OCI-LY7 (cell line): ENCODE data around the gene ATPAF2. TPM values are rescaled to one million over a fixed set of nuclear protein-coding genes. Genes with fewer than 3 reads are reported as not detected.

Experiments
- BruUV-seq: library from RNA; stranded (reverse); fragments of 400-500 nt; replicated peaks from 2 replicates; lab custom pipeline; 2021; lab: Mats Ljungman, UMichigan
- CTCF ChIA-PET: fragments of 300-600 bp; sonication (Branson Sonifier 250); formaldehyde crosslinking; loops from one replicate; lab custom pipeline; 2022; ENCODE audit warnings: antibody characterized with exemption; ENCODE audit not compliant: unreplicated experiment; lab: Charles Lee
- POLR2A ChIA-PET: fragments of 300-600 bp; sonication (Branson Sonifier 250); formaldehyde crosslinking; loops from one replicate; lab custom pipeline; 2022; ENCODE audit warnings: antibody characterized with exemption; lab: Charles Lee
- DNase-seq: peaks from one replicate; pipeline ENCODE4 v3.0.0-alpha.2; 2015; ENCODE audit warnings: low spot score
- H2AFZ ChIP-seq: fragments of 200-600 bp; sonication (generic), shearing (Covaris generic); 2 replicates; pipeline ENCODE4 v1.6.1; 2014; ENCODE audit warnings: mild to moderate bottlenecking, antibody characterized with exemption, low read length, moderate library complexity
- H3K27ac ChIP-seq: fragments of 200-600 bp; sonication (generic); 2 replicates; pipeline ENCODE4 v1.5.1; 2014; ENCODE audit warnings: mixed run types, low read depth, mild to moderate bottlenecking, moderate library complexity, low read length, inconsistent platforms; ENCODE audit not compliant: poor library complexity, severe bottlenecking
- H3K36me3 ChIP-seq: fragments of 200-600 bp; sonication (generic); 2 replicates; pipeline ENCODE4 v1.6.1; 2014; ENCODE audit warnings: mild to moderate bottlenecking, antibody characterized with exemption, low read length, moderate library complexity, mixed read lengths; ENCODE audit not compliant: insufficient read depth
- H3K4me1 ChIP-seq: fragments of 200-600 bp; sonication (generic); 2 replicates; pipeline ENCODE4 v1.5.1; 2014; ENCODE audit warnings: mild to moderate bottlenecking, low read length; ENCODE audit not compliant: insufficient read depth, poor library complexity, severe bottlenecking
- H3K4me2 ChIP-seq: fragments of 200-600 bp; sonication (generic); 2 replicates; pipeline ENCODE4 v1.6.1; 2014; ENCODE audit warnings: mild to moderate bottlenecking, low read length
- H3K4me3 ChIP-seq: fragments of 200-600 bp; sonication (generic); 2 replicates; pipeline ENCODE4 v1.5.1; 2014; ENCODE audit warnings: mild to moderate bottlenecking, low read depth, low read length; ENCODE audit not compliant: poor library complexity, severe bottlenecking
- H3K79me2 ChIP-seq: fragments of 200-600 bp; sonication (generic); 2 replicates; pipeline ENCODE4 v1.6.1; 2016; ENCODE audit warnings: low read depth, mild to moderate bottlenecking, low read length, moderate library complexity, mixed read lengths; ENCODE audit not compliant: insufficient read depth
- H3K9me2 ChIP-seq: fragments of 200-600 bp; sonication (generic); 2 replicates; pipeline ENCODE4 v1.6.1; 2016; ENCODE audit warnings: mild to moderate bottlenecking, low read length, mixed read lengths; ENCODE audit not compliant: insufficient read depth
- H3K9me3 ChIP-seq: fragments of 200-600 bp; sonication (generic); 2 replicates; pipeline ENCODE4 v1.6.1; 2014; ENCODE audit warnings: mild to moderate bottlenecking, mixed run types, low read length, mixed read lengths
- H4K20me1 ChIP-seq: fragments of 200-600 bp; sonication (generic); 2 replicates; pipeline ENCODE4 v1.6.1; 2014; ENCODE audit warnings: mild to moderate bottlenecking, antibody characterized with exemption, low read length, moderate library complexity, mixed read lengths; ENCODE audit not compliant: insufficient read depth
- CTCF ChIP-seq: fragments of 200-600 bp; sonication (generic); conservative IDR thresholded peaks from 2 replicates; pipeline ENCODE4 v1.5.1; 2014; ENCODE audit warnings: mild to moderate bottlenecking, antibody characterized with exemption, low read length, moderate library complexity, mixed read lengths
- EZH2phosphoT487 ChIP-seq: fragments of 200-600 bp; sonication (generic); IDR thresholded peaks from 2 replicates; pipeline ENCODE4 v1.6.1; 2018; ENCODE audit warnings: low read depth, borderline replicate concordance, mild to moderate bottlenecking, mixed run types, antibody characterized with exemption, low read length, moderate library complexity, mixed read lengths
- intact Hi-C: fragments of 100-400 bp; cut with micrococcal nuclease; formaldehyde crosslinking; loops from one replicate; pipeline ENCODE4 v1.10.0; 2022; ENCODE audit not compliant: unreplicated experiment
- total RNA-seq, 2 experiments: library from RNA; depleted of rRNA in 1 of 2; stranded (reverse); fragments of >200 nt in 1 of 2; shearing (Covaris generic) in 1 of 2; gene quantifications; 2 replicates each; pipeline ENCODE4 v1.2.3, GENCODE V29; 2014 to 2022

ATPAF2 gene
- total RNA-seq, 2 experiments from 2014 or later, result 42.9 to 56.2 TPM

- intact Hi-C loops, result no loop called here
- Histone ChIP-seq H3K79me2 (peaks cover 15% of the 10 kb centered on the region), H3K36me3 (no peaks in the 10 kb centered on the region), H3K27ac (no peak overlapping the region), H3K9me2 (no peaks in the 10 kb centered on the region), H3K4me1 (peaks cover 13% of the 10 kb centered on the region), H3K9me3 (no peaks in the 10 kb centered on the region), H4K20me1 (no peaks in the 10 kb centered on the region), H2AFZ (no peak overlapping the region), H3K4me2 (no peak overlapping the region), H3K4me3 (no peak overlapping the region)
- ChIA-PET CTCF (no interaction called here), POLR2A (no interaction called here)
- BruUV-seq, result no TSS peak
- DNase-seq, result no peak
- no peak for TF ChIP-seq EZH2phosphoT487
- no peak for TF ChIP-seq CTCF
These were observed 45.3 kb upstream of the ATPAF2 start for GRCh38 chr17:18084256-18084655.

- ChIA-PET CTCF (no interaction called here), POLR2A (interaction anchor here (1.1 kb wide), 1 partner anchor 23 kb away, joined by 3 read pairs; no protein-coding TSS in a partner anchor)
- no peaks in the 10 kb centered on the region for H3K36me3 ChIP-seq
- H3K79me2 ChIP-seq, result no peaks in the 10 kb centered on the region
- H3K27ac ChIP-seq, result no peak overlapping the region
- TF ChIP-seq CTCF (no peak), EZH2phosphoT487 (no peak)
- H3K4me3 ChIP-seq, result no peak overlapping the region
- no peak for DNase-seq
- H3K9me3 ChIP-seq, result no peaks in the 10 kb centered on the region
- intact Hi-C loops, result no loop called here
- no peak overlapping the region for H2AFZ ChIP-seq
- no peak overlapping the region for H3K4me2 ChIP-seq
- no peaks in the 10 kb centered on the region for H4K20me1 ChIP-seq
- no peaks in the 10 kb centered on the region for H3K4me1 ChIP-seq
- BruUV-seq, result no TSS peak
- no peaks in the 10 kb centered on the region for H3K9me2 ChIP-seq
These were observed 40.6 kb upstream of the ATPAF2 start for GRCh38 chr17:18079543-18079942.

- no peaks in the 10 kb centered on the region for H4K20me1 ChIP-seq
- TF ChIP-seq CTCF (no peak), EZH2phosphoT487 (no peak)
- CTCF ChIA-PET, result no interaction called here
- no peaks in the 10 kb centered on the region for H3K36me3 ChIP-seq
- H3K9me3 ChIP-seq, result no peaks in the 10 kb centered on the region
- H2AFZ ChIP-seq, result peak overlapping the region; percentile 3; the same call in 1 of the 2 replicates
- intact Hi-C loops, result no loop called here
- no peak for DNase-seq
- H3K27ac ChIP-seq, result no peak overlapping the region
- H3K4me2 ChIP-seq, result no peak overlapping the region
- H3K4me1 ChIP-seq, result no peaks in the 10 kb centered on the region
- no peaks in the 10 kb centered on the region for H3K79me2 ChIP-seq
- no TSS peak for BruUV-seq
- H3K9me2 ChIP-seq, result no peaks in the 10 kb centered on the region
- H3K4me3 ChIP-seq, result no peak overlapping the region
- POLR2A ChIA-PET, result no interaction called here
These were observed 38.0 kb upstream of the ATPAF2 start for GRCh38 chr17:18076936-18077335.
